Glutamatergic neuron (in vitro differentiated cells): ENCODE data around the gene CSE1L. TPM values are rescaled to one million over a fixed set of nuclear protein-coding genes. Genes with fewer than 3 reads are reported as not detected.
"Not testable (repeated sequence)": the region's sequence is repeated elsewhere in the genome, so short reads cannot be mapped to it uniquely, and the experiment has no call there.

Experiments
- DNase-seq: peaks from one replicate; pipeline ENCODE4 v3.0.0; 2022
- H3K27ac Mint-ChIP-seq: one replicate; pipeline ENCODE4 v1.8.0; 2020; ENCODE audit warnings: mild to moderate bottlenecking, mixed read lengths, inconsistent platforms; ENCODE audit not compliant: unreplicated experiment
- H3K27me3 Mint-ChIP-seq: one replicate; pipeline ENCODE4 v1.8.0; 2020; ENCODE audit warnings: mild to moderate bottlenecking, moderate library complexity, mixed read lengths, inconsistent platforms; ENCODE audit not compliant: unreplicated experiment
- H3K36me3 Mint-ChIP-seq: one replicate; pipeline ENCODE4 v1.8.0; 2020; ENCODE audit warnings: mild to moderate bottlenecking, mixed read lengths, inconsistent platforms; ENCODE audit not compliant: unreplicated experiment
- H3K4me1 Mint-ChIP-seq: one replicate; pipeline ENCODE4 v1.8.0; 2020; ENCODE audit warnings: mild to moderate bottlenecking, low read depth, mixed read lengths, inconsistent platforms; ENCODE audit not compliant: unreplicated experiment
- H3K4me3 Mint-ChIP-seq: one replicate; pipeline ENCODE4 v1.8.0; 2020; ENCODE audit warnings: mild to moderate bottlenecking, mixed read lengths, inconsistent platforms; ENCODE audit not compliant: unreplicated experiment
- H3K9me3 Mint-ChIP-seq: one replicate; pipeline ENCODE4 v1.8.0; 2020; ENCODE audit warnings: mild to moderate bottlenecking, moderate library complexity, mixed read lengths, inconsistent platforms; ENCODE audit not compliant: unreplicated experiment
- total RNA-seq: library from RNA; stranded (reverse); fragmentation: NEBNext Ultra II Directional; extraction: Animal tissue kit (Norgen Biotek cat#: 25700); gene quantifications from one replicate; pipeline ENCODE4 v1.2.1, GENCODE V29; 2021; ENCODE audit not compliant: unreplicated experiment
- TF ChIP-seq, protein P1 (sequence below): fragments of 200-600 bp; sonication (generic); IDR thresholded peaks from one replicate; pipeline ENCODE4 v1.5.0; 2021; ENCODE audit not compliant: partially characterized antibody, unreplicated experiment

CSE1L gene
- total RNA-seq, 1 donor from 2014 or later, result 66.4 TPM

DNA sequence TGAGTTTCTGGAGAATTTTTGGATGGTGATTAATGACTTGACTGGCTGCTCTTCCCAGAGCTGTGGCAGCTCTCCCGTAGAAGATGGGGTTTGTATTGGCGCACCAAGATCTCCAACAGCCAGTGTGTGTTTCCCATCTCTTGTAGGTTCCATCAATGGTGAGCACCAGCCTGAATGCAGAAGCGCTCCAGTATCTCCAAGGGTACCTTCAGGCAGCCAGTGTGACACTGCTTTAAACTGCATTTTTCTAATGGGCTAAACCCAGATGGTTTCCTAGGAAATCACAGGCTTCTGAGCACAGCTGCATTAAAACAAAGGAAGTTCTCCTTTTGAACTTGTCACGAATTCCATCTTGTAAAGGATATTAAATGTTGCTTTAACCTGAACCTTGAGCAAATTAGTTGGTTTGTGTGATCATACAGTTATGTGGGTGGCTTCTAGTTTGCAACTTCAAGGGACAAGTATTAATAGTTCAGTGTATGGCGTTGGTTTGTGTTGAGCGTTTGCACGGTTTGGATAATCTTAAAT, 50.2 kb downstream of the CSE1L start:
- Mint-ChIP-seq H3K27me3 (no peaks in the 10 kb centered on the region), H3K27ac (no peak overlapping the region), H3K4me3 (no peak overlapping the region), H3K36me3 (no peaks in the 10 kb centered on the region), H3K9me3 (peaks cover 2% of the 10 kb centered on the region), H3K4me1 (no peaks in the 10 kb centered on the region)
- TF ChIP-seq, protein P1, sequence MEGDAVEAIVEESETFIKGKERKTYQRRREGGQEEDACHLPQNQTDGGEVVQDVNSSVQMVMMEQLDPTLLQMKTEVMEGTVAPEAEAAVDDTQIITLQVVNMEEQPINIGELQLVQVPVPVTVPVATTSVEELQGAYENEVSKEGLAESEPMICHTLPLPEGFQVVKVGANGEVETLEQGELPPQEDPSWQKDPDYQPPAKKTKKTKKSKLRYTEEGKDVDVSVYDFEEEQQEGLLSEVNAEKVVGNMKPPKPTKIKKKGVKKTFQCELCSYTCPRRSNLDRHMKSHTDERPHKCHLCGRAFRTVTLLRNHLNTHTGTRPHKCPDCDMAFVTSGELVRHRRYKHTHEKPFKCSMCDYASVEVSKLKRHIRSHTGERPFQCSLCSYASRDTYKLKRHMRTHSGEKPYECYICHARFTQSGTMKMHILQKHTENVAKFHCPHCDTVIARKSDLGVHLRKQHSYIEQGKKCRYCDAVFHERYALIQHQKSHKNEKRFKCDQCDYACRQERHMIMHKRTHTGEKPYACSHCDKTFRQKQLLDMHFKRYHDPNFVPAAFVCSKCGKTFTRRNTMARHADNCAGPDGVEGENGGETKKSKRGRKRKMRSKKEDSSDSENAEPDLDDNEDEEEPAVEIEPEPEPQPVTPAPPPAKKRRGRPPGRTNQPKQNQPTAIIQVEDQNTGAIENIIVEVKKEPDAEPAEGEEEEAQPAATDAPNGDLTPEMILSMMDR, result no peak
- no peak for DNase-seq

- no peaks in the 10 kb centered on the region for H3K4me1 Mint-ChIP-seq
- no peaks in the 10 kb centered on the region for H3K36me3 Mint-ChIP-seq
- peaks cover 3% of the 10 kb centered on the region for H3K27me3 Mint-ChIP-seq
- TF ChIP-seq, protein P1, result no peak
- H3K4me3 Mint-ChIP-seq, result no peak overlapping the region
- no peak for DNase-seq
- no peak overlapping the region for H3K27ac Mint-ChIP-seq
- H3K9me3 Mint-ChIP-seq, result peaks cover 2% of the 10 kb centered on the region
These were observed 51.0 kb downstream of the CSE1L start for GRCh38 chr20:49097159-49097558.

GRCh38 chr20:49098136-49098535, 52.0 kb downstream of the CSE1L start:
- peaks cover 2% of the 10 kb centered on the region for H3K9me3 Mint-ChIP-seq
- H3K27me3 Mint-ChIP-seq, result peaks cover 4% of the 10 kb centered on the region
- no peak for DNase-seq
- H3K4me3 Mint-ChIP-seq, result no peak overlapping the region
- H3K27ac Mint-ChIP-seq, result no peak overlapping the region
- peaks cover 6% of the 10 kb centered on the region for H3K36me3 Mint-ChIP-seq
- no peaks in the 10 kb centered on the region for H3K4me1 Mint-ChIP-seq
- TF ChIP-seq, protein P1, result no peak

DNA sequence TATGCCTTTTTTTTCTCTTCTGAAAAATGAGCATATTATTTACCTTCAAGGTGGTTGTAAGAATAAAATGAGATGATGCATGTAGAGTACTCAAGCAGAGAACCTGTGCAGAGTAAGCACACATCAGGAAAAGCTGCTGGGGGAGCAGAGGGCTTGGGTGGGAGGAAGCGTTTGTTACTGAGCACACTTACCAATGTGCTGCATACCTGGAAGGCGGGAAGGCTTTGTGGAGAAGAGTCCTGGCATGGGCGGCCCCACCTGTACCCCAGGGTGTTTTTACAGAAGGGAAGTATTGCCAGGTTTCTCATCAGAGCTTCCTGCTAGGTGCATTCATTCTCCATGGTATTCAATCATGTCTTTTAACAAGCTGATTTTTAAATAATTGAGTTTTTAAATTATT, 52.9 kb downstream of the CSE1L start:
- Mint-ChIP-seq H3K27ac (no peak overlapping the region), H3K9me3 (peaks cover 2% of the 10 kb centered on the region), H3K4me1 (no peaks in the 10 kb centered on the region), H3K36me3 (peaks cover 6% of the 10 kb centered on the region), H3K27me3 (peaks cover 4% of the 10 kb centered on the region), H3K4me3 (no peak overlapping the region)
- TF ChIP-seq, protein P1, result no peak
- DNase-seq, result no peak

DNA sequence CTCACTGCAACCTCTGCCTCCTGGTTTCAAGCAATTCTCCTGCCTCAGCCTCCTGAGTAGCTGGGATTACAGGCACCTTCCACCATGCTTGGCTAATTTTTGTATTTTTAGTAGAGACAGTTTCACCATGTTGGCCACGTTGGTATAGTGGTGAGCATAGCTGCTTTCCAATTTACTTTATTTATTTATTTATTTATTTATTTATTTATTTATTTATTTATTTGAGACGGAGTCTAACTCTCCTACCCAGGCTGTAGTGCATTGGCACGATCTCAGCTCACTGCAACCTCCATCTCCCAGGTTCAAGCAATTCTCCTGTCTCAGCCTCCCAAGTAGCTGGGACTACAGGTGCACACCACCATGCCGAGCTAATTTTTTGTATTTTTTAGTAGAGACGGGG, 54.2 kb downstream of the CSE1L start:
- H3K27ac Mint-ChIP-seq, DNase-seq, H3K27me3 Mint-ChIP-seq, H3K9me3 Mint-ChIP-seq, H3K4me1 Mint-ChIP-seq, H3K4me3 Mint-ChIP-seq, H3K36me3 Mint-ChIP-seq: not testable (repeated sequence)
